Hematopoietic multipotent progenitor cell treated with erythropoietin and hydrocortisone succinate and interleukin-3 and kit ligand, for 15 days (in vitro differentiated cells): ENCODE measurements around the gene PIAS2.
"Not testable (repeated sequence)": the region's sequence is repeated elsewhere in the genome, so short reads cannot be mapped to it uniquely, and the experiment has no call there.

ENCODE experiments used
- DNase-seq: peaks from one replicate; pipeline ENCODE4 v3.0.0-alpha.2; 2015; ENCODE audit warnings: low spot score

Gene PIAS2

GRCh38 chr18:46831434-46831833, 85.9 kb downstream of the PIAS2 start:
- DNase-seq, result no peak

- no peak for DNase-seq
Observed at GRCh38 chr18:46830633-46831032, 86.7 kb downstream of the PIAS2 start.

- no peak for DNase-seq
Observed at GRCh38 chr18:46829947-46830346, 87.4 kb downstream of the PIAS2 start.

GRCh38 chr18:46829531-46829930, 87.8 kb downstream of the PIAS2 start:
- DNase-seq, result no peak

- no peak for DNase-seq
Observed at GRCh38 chr18:46821856-46822711, 95.2 kb downstream of the PIAS2 start.

- DNase-seq, result no peak
Observed at GRCh38 chr18:46820863-46821262, 96.4 kb downstream of the PIAS2 start.

GRCh38 chr18:46815661-46816060, 101.6 kb downstream of the PIAS2 start:
- no peak for DNase-seq

- DNase-seq, result no peak
Observed at GRCh38 chr18:46814399-46814798, 102.9 kb downstream of the PIAS2 start.

GRCh38 chr18:46812311-46812710, 105.0 kb downstream of the PIAS2 start:
- DNase-seq, result no peak

- DNase-seq, result no peak
Observed at GRCh38 chr18:46810481-46811000, 106.8 kb downstream of the PIAS2 start.

GRCh38 chr18:46809145-46809544, 108.2 kb downstream of the PIAS2 start:
- DNase-seq, result no peak

GRCh38 chr18:46795945-46796344, 121.4 kb downstream of the PIAS2 start:
- not testable (repeated sequence) for DNase-seq

GRCh38 chr18:46794607-46795006, 122.7 kb downstream of the PIAS2 start:
- no peak for DNase-seq

- no peak for DNase-seq
Observed at GRCh38 chr18:46793565-46793964, 123.7 kb downstream of the PIAS2 start.

- DNase-seq, result no peak
Observed at GRCh38 chr18:46789088-46789487, 128.2 kb downstream of the PIAS2 start.

GRCh38 chr18:46787674-46788073, 129.6 kb downstream of the PIAS2 start:
- no peak for DNase-seq

- DNase-seq, result no peak
Observed at GRCh38 chr18:46772357-46772756, 144.9 kb downstream of the PIAS2 start.

- DNase-seq, result no peak
Observed at GRCh38 chr18:46771141-46771540, 146.2 kb downstream of the PIAS2 start.

GRCh38 chr18:46770708-46771107, 146.6 kb downstream of the PIAS2 start:
- no peak for DNase-seq

- DNase-seq, result no peak
Observed at GRCh38 chr18:46768166-46768921, 149.0 kb downstream of the PIAS2 start.

GRCh38 chr18:46767217-46767616, 150.1 kb downstream of the PIAS2 start:
- no peak for DNase-seq

GRCh38 chr18:46764586-46764985, 152.7 kb downstream of the PIAS2 start:
- DNase-seq, result no peak
